C4-2B (cell line): ENCODE results near the gene AKR1C4.
"Not testable (repeated sequence)": the region's sequence is repeated elsewhere in the genome, so short reads cannot be mapped to it uniquely, and the experiment has no call there.

ENCODE experiments used
- H3K27ac ChIP-seq: fragments of 450-650 bp; 2 replicates; pipeline ENCODE4 v1.5.1; 2017
- ZFX ChIP-seq: fragments of 450-650 bp; IDR thresholded peaks from 2 replicates; pipeline ENCODE4 v1.6.1; 2017
- TF ChIP-seq, protein P1 (sequence below): fragments of 450-650 bp; conservative IDR thresholded peaks from 2 replicates; pipeline ENCODE4 v1.5.1; 2017; ENCODE audit warnings: mild to moderate bottlenecking

Gene AKR1C4

DNA sequence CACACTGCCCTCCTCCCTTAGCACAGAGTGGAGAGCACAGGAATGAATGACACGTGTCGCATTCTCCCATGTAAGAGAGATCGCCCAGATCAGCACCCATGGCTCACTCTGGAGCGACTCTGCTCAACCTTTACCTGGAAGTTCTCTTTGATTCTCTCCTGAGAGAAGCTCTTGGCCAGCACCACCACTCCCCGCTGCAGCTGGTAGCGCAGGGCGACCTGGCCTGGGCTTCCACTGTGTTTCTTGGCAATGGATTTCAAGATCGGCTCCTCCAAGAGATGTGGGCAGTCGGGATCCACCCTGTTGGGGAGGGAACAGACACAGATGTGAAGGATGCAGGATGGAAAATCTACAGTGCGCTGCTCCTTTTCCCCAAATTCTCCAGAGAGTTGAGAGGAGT lies 39.1 kb upstream of the AKR1C4 start:
- no peak for TF ChIP-seq ZFX
- TF ChIP-seq, protein P1, sequence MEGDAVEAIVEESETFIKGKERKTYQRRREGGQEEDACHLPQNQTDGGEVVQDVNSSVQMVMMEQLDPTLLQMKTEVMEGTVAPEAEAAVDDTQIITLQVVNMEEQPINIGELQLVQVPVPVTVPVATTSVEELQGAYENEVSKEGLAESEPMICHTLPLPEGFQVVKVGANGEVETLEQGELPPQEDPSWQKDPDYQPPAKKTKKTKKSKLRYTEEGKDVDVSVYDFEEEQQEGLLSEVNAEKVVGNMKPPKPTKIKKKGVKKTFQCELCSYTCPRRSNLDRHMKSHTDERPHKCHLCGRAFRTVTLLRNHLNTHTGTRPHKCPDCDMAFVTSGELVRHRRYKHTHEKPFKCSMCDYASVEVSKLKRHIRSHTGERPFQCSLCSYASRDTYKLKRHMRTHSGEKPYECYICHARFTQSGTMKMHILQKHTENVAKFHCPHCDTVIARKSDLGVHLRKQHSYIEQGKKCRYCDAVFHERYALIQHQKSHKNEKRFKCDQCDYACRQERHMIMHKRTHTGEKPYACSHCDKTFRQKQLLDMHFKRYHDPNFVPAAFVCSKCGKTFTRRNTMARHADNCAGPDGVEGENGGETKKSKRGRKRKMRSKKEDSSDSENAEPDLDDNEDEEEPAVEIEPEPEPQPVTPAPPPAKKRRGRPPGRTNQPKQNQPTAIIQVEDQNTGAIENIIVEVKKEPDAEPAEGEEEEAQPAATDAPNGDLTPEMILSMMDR: no peak
- no peak overlapping the region for H3K27ac ChIP-seq

DNA sequence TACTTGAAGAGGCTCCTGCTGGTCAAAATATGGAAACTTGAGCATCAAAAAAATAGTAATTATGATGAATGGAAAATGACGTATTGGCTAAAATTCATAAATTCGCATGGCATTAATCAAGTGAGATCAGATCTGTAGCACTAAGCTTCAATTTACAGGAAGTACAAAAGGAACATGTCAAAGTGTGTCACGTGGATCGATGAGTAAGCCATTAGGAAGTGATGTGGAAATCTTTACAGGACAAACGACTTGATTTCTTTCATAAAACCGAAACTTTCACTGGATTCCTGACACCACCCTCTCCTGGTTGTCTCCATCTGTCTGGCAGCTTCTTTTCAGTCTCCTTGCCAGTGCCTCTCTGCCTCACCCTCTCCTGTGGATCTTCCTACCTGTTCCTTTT lies 37.5 kb upstream of the AKR1C4 start:
- no peak for TF ChIP-seq ZFX
- TF ChIP-seq, protein P1: no peak
- no peak overlapping the region for H3K27ac ChIP-seq

DNA sequence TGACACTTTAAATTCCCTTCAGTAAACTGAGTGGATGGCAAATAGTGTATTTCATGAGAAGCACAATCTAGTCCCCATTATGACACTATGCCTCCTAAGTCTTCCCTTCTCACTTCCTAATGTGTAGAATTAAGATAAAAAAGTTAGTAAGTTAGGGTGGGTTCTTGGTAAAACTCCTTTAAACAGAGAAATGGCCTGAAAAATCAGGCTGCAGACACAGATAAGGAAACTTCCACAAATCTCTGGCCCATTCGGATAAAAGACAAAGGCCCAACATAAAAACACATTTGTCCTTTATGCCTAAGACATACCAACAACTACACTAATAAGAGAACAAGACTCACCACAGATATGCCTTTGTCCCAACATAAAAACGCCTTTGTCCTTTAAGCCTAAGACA lies 33.1 kb upstream of the AKR1C4 start:
- TF ChIP-seq, protein P1: no peak
- TF ChIP-seq ZFX: no peak
- H3K27ac ChIP-seq: no peak overlapping the region

DNA sequence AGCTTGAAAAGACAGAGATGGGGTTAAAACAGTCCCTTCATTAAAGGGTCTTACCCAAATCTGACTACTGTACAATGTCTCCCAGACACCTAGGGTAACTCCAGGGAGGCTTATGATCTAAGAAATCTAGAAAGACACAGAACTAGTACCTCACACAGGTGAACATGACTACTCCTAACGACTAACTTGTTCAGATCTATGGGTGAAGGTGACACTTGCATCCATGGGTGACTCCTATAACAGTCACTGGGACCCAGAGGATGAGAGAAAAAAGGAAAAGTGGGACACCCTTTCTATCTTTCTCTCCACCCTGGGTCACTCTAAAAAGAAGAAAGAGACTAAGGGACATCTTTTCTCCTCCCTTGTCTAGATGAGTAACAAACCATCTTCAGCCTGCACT lies 30.9 kb upstream of the AKR1C4 start:
- TF ChIP-seq, protein P1: no peak
- TF ChIP-seq ZFX: no peak
- no peak overlapping the region for H3K27ac ChIP-seq

DNA sequence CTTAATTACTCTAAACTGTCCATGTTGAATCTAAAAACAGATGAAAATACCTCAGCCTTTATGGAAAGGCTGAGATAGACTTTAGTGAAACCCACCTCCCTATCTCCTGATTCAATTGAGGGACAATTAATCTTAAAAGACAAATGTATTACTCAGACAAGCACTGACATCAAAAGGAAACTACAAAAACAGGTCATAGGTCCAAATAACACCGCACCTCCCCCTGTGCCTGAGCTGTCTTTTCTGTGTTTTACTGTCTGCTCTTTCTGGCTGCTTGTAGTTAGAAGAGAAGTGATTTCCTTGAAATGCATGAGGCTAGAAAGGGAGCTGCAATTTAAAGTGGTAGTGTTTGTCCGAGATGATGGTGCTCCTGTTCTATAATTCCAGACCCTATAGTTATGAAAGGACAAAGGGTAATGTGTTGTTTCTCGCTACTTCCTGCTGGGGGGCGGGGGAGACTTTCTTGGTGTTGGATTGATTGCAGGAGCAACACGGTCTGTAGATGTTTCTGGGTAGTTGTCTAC lies 27.7 kb upstream of the AKR1C4 start:
- no peak overlapping the region for H3K27ac ChIP-seq
- no peak for TF ChIP-seq ZFX
- TF ChIP-seq, protein P1: no peak

DNA sequence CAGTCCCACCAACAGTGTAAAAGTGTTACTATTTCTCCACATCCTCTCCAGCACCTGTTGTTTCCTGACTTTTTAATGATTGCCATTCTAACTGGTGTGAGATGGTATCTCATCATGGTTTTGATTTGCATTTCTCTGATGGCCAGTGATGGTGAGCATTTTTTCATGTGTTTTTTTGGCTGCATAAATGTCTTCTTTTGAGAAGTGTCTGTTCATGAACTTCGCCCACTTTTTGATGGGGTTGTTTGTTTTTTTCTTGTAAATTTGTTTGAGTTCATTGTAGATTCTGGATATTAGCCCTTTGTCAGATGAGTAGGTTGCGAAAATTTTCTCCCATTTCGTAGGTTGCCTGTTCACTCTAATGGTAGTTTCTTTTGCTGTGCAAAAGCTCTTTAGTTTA lies 21.1 kb upstream of the AKR1C4 start:
- H3K27ac ChIP-seq: not testable (repeated sequence)

DNA sequence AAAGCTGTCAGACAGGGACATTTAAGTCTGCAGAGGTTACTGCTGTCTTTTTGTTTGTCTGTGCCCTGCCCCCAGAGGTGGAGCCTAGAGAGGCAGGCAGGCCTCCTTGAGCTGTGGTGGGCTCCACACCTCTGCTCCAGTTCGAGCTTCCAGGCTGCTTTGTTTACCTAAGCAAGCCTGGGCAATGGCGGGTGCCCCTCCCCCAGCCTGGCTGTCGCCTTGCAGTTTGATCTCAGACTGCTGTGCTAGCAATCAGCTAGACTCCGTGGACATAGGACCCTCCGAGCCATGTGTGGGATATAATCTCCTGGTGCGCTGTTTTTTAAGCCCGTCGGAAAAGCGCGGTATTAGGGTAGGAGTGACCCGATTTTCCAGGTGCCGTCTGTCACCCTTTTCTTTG lies 16.1 kb upstream of the AKR1C4 start:
- not testable (repeated sequence) for H3K27ac ChIP-seq

DNA sequence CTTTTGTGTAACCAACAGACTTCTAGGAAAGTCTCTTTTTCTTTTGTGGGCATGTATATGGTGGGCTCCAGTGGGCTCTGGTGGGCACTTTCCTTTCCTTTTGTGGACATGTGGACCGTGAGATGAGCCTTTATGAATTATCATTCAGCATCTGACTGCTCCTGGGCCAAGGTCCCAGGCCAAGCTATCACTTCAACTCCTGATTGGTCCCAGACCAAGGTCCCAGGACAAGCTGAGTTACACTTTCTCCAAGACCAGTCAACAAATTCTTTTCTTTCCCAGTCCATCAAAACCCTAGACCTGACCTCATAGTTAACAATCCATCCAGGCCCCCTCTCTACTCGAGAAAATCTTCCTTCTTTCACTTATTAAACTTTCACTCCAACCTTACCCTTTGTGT lies 12.7 kb upstream of the AKR1C4 start:
- no peak for TF ChIP-seq ZFX
- TF ChIP-seq, protein P1: no peak
- no peak overlapping the region for H3K27ac ChIP-seq
